VCaP (cell line): Measurements from ENCODE around the gene USP46.

Source experiments
- H3K27ac ChIP-seq: fragments of 450-650 bp; 2 replicates; pipeline ENCODE4 v1.5.1; 2017
- CTCF ChIP-seq: fragments of 450-650 bp; conservative IDR thresholded peaks from 2 replicates; pipeline ENCODE4 v1.5.1; 2017; ENCODE audit warnings: mild to moderate bottlenecking, moderate library complexity

Gene USP46

GRCh38 chr4:52555356-52555716 lies 103.8 kb downstream of the USP46 start:
- no peak for TF ChIP-seq CTCF

GRCh38 chr4:52554612-52555355 lies 104.3 kb downstream of the USP46 start:
- TF ChIP-seq CTCF, result no peak
- H3K27ac ChIP-seq, result no peak overlapping the region

More at GRCh38 chr4:52555356-52555716, 103.8 kb downstream of the USP46 start:
- no peak overlapping the region for H3K27ac ChIP-seq

GRCh38 chr4:52552778-52553177 lies 106.3 kb downstream of the USP46 start:
- H3K27ac ChIP-seq, result no peak overlapping the region
- TF ChIP-seq CTCF, result no peak

GRCh38 chr4:52551487-52551886 lies 107.6 kb downstream of the USP46 start:
- no peak overlapping the region for H3K27ac ChIP-seq
- no peak for TF ChIP-seq CTCF

GRCh38 chr4:52550186-52550585 lies 108.9 kb downstream of the USP46 start:
- no peak for TF ChIP-seq CTCF
- H3K27ac ChIP-seq, result no peak overlapping the region

- TF ChIP-seq CTCF, result no peak
- H3K27ac ChIP-seq, result no peak overlapping the region
Observed at GRCh38 chr4:52548818-52549570, 110.1 kb downstream of the USP46 start.

GRCh38 chr4:52546449-52546848 lies 112.7 kb downstream of the USP46 start:
- no peak for TF ChIP-seq CTCF
- no peak overlapping the region for H3K27ac ChIP-seq
